Panc1 (cell line): ENCODE measurements around the gene APOBEC3A.

ENCODE experiments used
- TCF7L2 ChIP-seq: IDR thresholded peaks from 2 replicates; pipeline ENCODE4 v1.6.1; 2011; ENCODE audit warnings: mild to moderate bottlenecking, low read depth, low read length, inconsistent platforms
- TF ChIP-seq, protein P1 (sequence below): fragments of 450-650 bp; IDR thresholded peaks from 2 replicates; pipeline ENCODE4 v1.5.1; 2017; ENCODE audit warnings: mild to moderate bottlenecking
- TF ChIP-seq, protein P2 (sequence below), 2 experiments: IDR thresholded peaks; 2 replicates each; pipeline ENCODE4 v1.6.1; 2011 to 2012; ENCODE audit warnings: low read depth in 2 of 2, control low read depth in 1 of 2, low read length in 1 of 2, mild to moderate bottlenecking in 1 of 2, moderate library complexity in 1 of 2; ENCODE audit not compliant: insufficient read depth in 1 of 2

DNA sequence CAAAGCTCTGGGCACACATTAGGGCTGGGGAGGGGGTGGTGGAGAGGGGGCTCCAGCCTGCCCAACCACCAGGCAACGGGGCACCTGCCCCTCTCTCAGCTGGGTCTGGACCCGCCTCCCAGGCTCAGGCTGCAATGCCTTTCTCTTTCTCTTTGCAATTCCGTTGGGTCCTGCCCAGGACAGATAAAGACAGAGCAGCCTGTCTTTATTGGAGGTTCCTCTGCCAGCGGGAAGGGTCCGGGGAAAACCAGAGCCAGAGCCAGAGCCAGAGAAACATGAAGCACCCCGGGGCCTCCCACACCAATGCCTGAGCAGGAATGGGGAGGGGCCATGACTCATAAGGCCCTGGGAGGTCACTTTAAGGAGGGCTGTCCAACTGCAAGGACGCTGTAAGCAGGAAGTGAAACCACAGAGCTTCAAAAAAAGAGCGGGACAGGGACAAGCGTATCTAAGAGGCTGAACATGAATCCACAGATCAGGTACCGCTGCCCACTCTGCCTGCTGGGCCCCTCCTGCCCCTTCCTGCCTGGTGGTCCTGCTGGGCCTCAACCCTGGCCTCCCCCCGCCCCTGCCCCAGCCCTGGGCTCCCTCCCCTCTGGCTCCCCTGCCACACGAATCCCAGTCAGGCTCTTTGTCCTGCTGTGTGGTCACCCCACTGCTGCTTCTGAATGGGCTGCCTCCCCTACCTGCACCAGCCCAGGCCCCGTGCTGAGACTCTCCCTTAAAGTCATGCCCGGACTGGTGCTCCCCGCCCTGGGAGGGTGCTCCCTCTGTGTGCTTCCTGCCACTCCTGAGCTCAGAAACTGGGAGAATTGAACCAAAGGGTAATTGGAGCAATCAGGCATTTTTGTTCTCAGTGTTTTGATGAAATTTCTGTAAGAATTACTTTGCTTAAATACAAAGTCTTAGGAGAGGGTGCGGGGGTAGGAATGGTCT is 24.9 kb downstream of the APOBEC3A start, which contains the start of gene APOBEC3B:
- TF ChIP-seq, protein P1, sequence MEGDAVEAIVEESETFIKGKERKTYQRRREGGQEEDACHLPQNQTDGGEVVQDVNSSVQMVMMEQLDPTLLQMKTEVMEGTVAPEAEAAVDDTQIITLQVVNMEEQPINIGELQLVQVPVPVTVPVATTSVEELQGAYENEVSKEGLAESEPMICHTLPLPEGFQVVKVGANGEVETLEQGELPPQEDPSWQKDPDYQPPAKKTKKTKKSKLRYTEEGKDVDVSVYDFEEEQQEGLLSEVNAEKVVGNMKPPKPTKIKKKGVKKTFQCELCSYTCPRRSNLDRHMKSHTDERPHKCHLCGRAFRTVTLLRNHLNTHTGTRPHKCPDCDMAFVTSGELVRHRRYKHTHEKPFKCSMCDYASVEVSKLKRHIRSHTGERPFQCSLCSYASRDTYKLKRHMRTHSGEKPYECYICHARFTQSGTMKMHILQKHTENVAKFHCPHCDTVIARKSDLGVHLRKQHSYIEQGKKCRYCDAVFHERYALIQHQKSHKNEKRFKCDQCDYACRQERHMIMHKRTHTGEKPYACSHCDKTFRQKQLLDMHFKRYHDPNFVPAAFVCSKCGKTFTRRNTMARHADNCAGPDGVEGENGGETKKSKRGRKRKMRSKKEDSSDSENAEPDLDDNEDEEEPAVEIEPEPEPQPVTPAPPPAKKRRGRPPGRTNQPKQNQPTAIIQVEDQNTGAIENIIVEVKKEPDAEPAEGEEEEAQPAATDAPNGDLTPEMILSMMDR = no peak
- TF ChIP-seq, protein P2, sequence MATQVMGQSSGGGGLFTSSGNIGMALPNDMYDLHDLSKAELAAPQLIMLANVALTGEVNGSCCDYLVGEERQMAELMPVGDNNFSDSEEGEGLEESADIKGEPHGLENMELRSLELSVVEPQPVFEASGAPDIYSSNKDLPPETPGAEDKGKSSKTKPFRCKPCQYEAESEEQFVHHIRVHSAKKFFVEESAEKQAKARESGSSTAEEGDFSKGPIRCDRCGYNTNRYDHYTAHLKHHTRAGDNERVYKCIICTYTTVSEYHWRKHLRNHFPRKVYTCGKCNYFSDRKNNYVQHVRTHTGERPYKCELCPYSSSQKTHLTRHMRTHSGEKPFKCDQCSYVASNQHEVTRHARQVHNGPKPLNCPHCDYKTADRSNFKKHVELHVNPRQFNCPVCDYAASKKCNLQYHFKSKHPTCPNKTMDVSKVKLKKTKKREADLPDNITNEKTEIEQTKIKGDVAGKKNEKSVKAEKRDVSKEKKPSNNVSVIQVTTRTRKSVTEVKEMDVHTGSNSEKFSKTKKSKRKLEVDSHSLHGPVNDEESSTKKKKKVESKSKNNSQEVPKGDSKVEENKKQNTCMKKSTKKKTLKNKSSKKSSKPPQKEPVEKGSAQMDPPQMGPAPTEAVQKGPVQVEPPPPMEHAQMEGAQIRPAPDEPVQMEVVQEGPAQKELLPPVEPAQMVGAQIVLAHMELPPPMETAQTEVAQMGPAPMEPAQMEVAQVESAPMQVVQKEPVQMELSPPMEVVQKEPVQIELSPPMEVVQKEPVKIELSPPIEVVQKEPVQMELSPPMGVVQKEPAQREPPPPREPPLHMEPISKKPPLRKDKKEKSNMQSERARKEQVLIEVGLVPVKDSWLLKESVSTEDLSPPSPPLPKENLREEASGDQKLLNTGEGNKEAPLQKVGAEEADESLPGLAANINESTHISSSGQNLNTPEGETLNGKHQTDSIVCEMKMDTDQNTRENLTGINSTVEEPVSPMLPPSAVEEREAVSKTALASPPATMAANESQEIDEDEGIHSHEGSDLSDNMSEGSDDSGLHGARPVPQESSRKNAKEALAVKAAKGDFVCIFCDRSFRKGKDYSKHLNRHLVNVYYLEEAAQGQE (IDR thresholded peaks at IDR 0.05; ENCODE audit: insufficient read depth in 1 of 2, low read depth in 2 of 2, low read length in 1 of 2) = no peak
- TF ChIP-seq TCF7L2 = no peak
